ENCODE data around the gene CIZ1. TPM values are rescaled to one million over a fixed set of nuclear protein-coding genes. Genes with fewer than 3 reads are reported as not detected.
"Not testable (repeated sequence)": the region's sequence is repeated elsewhere in the genome, so short reads cannot be mapped to it uniquely, and the experiment has no call there.

CIZ1 gene
- total RNA-seq, 1 donor from 2014 or later: 33.4 TPM

DNA sequence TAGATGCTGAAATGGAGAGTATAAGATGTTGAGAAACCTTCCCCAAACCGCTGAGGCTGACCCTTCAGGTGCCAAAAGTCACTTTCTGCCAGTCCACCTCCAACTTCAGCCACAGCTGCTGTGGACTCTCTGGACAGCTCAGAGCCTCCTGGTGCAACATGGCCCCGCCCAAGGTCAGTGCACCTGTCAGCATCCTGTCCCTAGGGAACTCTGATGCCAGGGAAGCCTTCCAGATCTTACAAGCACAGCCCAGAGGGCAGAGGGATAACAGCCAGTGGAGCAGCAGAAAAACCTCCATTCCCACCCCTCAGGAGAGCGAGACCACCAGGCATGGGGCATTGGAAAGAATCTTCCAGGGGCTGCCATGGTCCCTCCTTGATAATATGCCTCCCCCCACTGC, 53.4 kb downstream of the CIZ1 start:
- H3K4me1 ChIP-seq: peaks cover 3% of the 10 kb centered on the region
- no peak overlapping the region for H3K27ac ChIP-seq
- H3F3A ChIP-seq (ENCODE audit: low read depth): no peaks in the 10 kb centered on the region
- no peak overlapping the region for H3K4me3 ChIP-seq
- no peaks in the 10 kb centered on the region for H3K79me2 ChIP-seq (ENCODE audit: low read depth)
- no peak overlapping the region for H3K9ac ChIP-seq
- H3K4me1 Mint-ChIP-seq: peaks cover 33% of the 10 kb centered on the region
- no peaks in the 10 kb centered on the region for H3K9me3 Mint-ChIP-seq
- peaks cover 20% of the 10 kb centered on the region for H3K27me3 Mint-ChIP-seq (ENCODE audit: insufficient read depth, low read depth)
- H3K36me3 ChIP-seq: no peaks in the 10 kb centered on the region
- no peak for DNase-seq (ENCODE audit: low spot score)
- H3K4me2 ChIP-seq: no peak overlapping the region
- peaks cover 14% of the 10 kb centered on the region for H3K27me3 ChIP-seq
- no peaks in the 10 kb centered on the region for H4K20me1 ChIP-seq (ENCODE audit: low read depth)
- no peak overlapping the region for H3K27ac Mint-ChIP-seq
- H3K4me3 Mint-ChIP-seq: no peak overlapping the region
- no peaks in the 10 kb centered on the region for H3K36me3 Mint-ChIP-seq
- H2AFZ ChIP-seq (replicated peaks): no peak overlapping the region
- no peaks in the 10 kb centered on the region for H3K9me3 ChIP-seq (ENCODE audit: low read depth)
- no peak for TF ChIP-seq EZH2phosphoT487 (IDR thresholded peaks at IDR 0.05)
- TF ChIP-seq, protein P1, sequence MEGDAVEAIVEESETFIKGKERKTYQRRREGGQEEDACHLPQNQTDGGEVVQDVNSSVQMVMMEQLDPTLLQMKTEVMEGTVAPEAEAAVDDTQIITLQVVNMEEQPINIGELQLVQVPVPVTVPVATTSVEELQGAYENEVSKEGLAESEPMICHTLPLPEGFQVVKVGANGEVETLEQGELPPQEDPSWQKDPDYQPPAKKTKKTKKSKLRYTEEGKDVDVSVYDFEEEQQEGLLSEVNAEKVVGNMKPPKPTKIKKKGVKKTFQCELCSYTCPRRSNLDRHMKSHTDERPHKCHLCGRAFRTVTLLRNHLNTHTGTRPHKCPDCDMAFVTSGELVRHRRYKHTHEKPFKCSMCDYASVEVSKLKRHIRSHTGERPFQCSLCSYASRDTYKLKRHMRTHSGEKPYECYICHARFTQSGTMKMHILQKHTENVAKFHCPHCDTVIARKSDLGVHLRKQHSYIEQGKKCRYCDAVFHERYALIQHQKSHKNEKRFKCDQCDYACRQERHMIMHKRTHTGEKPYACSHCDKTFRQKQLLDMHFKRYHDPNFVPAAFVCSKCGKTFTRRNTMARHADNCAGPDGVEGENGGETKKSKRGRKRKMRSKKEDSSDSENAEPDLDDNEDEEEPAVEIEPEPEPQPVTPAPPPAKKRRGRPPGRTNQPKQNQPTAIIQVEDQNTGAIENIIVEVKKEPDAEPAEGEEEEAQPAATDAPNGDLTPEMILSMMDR (IDR thresholded peaks at IDR 0.05): no peak
- TF ChIP-seq EZH2 (IDR thresholded peaks at IDR 0.05): no peak

DNA sequence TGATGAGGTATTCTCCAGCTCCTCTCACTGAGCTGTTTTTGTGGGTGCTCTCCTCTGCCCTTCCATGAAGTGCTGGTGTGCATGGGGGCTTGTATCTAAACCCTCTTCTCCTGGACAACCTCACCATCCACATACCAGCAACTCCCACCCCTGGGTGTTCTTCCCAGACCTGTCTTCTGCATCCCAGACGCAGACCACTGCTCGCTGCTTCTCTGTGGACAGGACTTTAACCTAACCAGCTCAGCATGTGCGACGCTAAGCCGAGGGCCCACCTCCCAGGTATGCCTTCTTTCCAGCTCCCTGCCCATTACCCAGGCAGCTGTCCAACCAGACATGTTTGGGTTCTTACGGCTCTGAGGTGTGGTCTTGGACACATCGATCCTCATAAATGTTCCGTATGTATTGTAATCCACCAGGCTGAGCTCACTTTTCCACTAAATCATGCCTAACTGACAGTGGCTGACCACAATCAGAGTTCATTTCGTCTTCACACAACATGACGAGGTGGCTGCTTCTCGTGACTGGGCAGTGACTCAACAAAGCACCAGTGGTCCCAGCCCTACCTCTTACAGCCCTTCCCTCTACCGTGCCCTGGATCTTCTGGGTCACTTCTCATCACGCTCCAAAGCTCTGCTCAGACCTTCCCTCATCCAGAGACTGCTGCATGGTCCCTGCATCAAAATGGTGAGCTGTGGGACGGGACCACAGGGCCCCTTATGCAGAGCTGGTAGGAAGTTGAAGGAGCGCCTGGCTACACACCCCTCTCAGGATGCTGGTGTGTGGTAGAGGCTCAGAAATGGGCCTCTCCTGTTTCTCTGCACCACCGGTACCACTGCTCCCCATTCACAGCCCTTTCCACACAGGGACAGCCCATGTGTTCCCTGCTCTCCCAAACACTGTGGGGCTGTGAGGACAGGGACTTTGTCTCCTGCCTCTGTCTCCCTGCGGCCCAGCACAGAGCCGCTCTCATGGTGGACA, 54.3 kb downstream of the CIZ1 start:
- Histone ChIP-seq H3K4me2 (no peak overlapping the region), H3K9me3 (ENCODE audit: low read depth) (no peaks in the 10 kb centered on the region), H3F3A (ENCODE audit: low read depth) (no peaks in the 10 kb centered on the region), H3K4me1 (peaks cover 3% of the 10 kb centered on the region), H3K27ac (no peak overlapping the region), H3K9ac (no peak overlapping the region), H3K4me3 (no peak overlapping the region), H3K27me3 (peaks cover 16% of the 10 kb centered on the region), H2AFZ (replicated peaks) (no peak overlapping the region), H3K36me3 (no peaks in the 10 kb centered on the region), H3K79me2 (ENCODE audit: low read depth) (no peaks in the 10 kb centered on the region), H4K20me1 (ENCODE audit: low read depth) (no peaks in the 10 kb centered on the region)
- Mint-ChIP-seq H3K36me3 (no peaks in the 10 kb centered on the region), H3K9me3 (no peaks in the 10 kb centered on the region), H3K27ac (peak overlapping the region; percentile 70), H3K4me1 (peaks cover 41% of the 10 kb centered on the region), H3K4me3 (peak overlapping the region; percentile 13), H3K27me3 (ENCODE audit: insufficient read depth, low read depth) (peaks cover 20% of the 10 kb centered on the region)
- no peak for TF ChIP-seq EZH2 (IDR thresholded peaks at IDR 0.05)
- TF ChIP-seq, protein P1 (IDR thresholded peaks at IDR 0.05): no peak
- TF ChIP-seq EZH2phosphoT487 (IDR thresholded peaks at IDR 0.05): no peak
- DNase-seq (ENCODE audit: low spot score): no peak

DNA sequence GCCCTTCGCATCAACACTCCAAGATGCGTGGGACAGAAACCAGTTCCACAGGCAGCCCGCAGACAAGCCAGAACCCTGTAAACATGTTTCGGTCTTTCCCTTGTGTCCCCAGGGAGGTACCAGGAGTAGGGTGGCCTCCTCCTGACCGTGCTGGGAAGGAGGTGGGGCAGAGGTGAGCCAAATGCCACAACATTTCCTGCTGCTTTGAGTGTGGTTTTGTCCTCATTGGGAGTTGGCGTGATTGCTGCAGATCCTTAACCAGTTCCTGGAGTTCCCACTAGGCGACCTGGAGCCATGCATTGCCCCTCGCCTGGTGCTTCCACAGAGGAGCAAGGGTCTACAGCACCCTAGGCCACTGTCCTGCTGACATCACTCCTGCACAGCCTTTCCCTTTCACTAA, 55.8 kb downstream of the CIZ1 start:
- H3K9ac ChIP-seq; H3K9me3 Mint-ChIP-seq; H3K79me2 ChIP-seq (ENCODE audit: low read depth); H3K4me3 ChIP-seq; H3K27ac Mint-ChIP-seq; H3K36me3 ChIP-seq; H3K9me3 ChIP-seq (ENCODE audit: low read depth); H3K4me2 ChIP-seq; H3K27ac ChIP-seq; H3K4me3 Mint-ChIP-seq; H3K4me1 ChIP-seq; H3K36me3 Mint-ChIP-seq; DNase-seq (ENCODE audit: low spot score); H4K20me1 ChIP-seq (ENCODE audit: low read depth); H3F3A ChIP-seq (ENCODE audit: low read depth); H2AFZ ChIP-seq (replicated peaks): not testable (repeated sequence)
- H3K27me3 ChIP-seq: peaks cover 25% of the 10 kb centered on the region
- H3K4me1 Mint-ChIP-seq: peaks cover 40% of the 10 kb centered on the region
- peaks cover 21% of the 10 kb centered on the region for H3K27me3 Mint-ChIP-seq (ENCODE audit: insufficient read depth, low read depth)

DNA sequence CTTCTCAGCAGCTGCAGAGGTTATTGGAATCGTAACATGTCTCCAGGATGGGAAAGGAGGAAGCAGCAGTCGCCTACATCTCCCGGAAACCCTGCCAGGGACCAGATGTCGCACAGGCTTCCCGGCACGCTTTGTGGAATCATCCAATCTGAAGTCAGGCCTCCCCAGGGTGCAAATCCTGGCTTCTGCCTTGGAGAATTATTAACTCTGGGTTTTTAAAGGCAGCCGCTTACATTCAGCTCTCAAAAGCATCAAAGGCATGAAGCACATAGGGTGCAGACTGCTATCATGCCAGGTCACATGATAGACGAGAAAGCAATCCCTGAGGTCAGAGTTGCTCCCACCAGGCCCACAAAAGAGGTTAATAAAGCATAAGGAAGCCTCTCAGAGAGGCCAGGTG, 59.2 kb downstream of the CIZ1 start:
- not testable (repeated sequence) for H3K9me3 ChIP-seq (ENCODE audit: low read depth); H3K4me3 Mint-ChIP-seq; H3K4me1 ChIP-seq; H3K4me3 ChIP-seq; H3K4me2 ChIP-seq; H2AFZ ChIP-seq (replicated peaks); H3K27ac ChIP-seq; H3K9ac ChIP-seq; H3K36me3 Mint-ChIP-seq; DNase-seq (ENCODE audit: low spot score); H3K79me2 ChIP-seq (ENCODE audit: low read depth); H3F3A ChIP-seq (ENCODE audit: low read depth); H3K36me3 ChIP-seq; H4K20me1 ChIP-seq (ENCODE audit: low read depth)
- Mint-ChIP-seq H3K9me3 (peaks cover 12% of the 10 kb centered on the region), H3K27ac (peak overlapping the region; percentile 69), H3K27me3 (ENCODE audit: insufficient read depth, low read depth) (peaks cover 13% of the 10 kb centered on the region), H3K4me1 (peaks cover 31% of the 10 kb centered on the region)
- H3K27me3 ChIP-seq: peaks cover 37% of the 10 kb centered on the region

DNA sequence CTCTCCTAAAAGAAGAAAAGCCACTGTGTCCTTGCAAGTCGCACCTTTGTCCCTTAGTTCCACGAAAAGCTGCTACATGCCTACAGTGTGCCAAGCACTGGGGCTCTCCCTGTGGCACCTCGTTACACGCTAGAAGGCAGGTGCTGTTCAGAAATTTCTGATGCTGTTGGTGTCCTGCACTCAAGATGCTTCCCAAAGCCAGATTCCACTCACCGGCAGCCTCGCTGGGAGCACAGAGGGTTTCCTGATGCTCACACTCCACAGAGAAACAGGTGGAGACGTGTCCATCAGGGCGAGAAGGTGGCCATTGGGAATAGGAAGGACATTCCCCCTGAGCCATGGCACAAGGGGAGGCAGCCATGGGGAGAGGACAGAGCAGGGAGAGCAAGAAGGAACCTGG, 60.0 kb downstream of the CIZ1 start:
- H4K20me1 ChIP-seq (ENCODE audit: low read depth); H3K9ac ChIP-seq; H3K4me3 ChIP-seq; H2AFZ ChIP-seq (replicated peaks); H3K36me3 Mint-ChIP-seq; H3K27ac ChIP-seq; H3K4me3 Mint-ChIP-seq; H3K36me3 ChIP-seq; H3K4me2 ChIP-seq; H3K4me1 ChIP-seq; DNase-seq (ENCODE audit: low spot score); H3F3A ChIP-seq (ENCODE audit: low read depth); H3K9me3 ChIP-seq (ENCODE audit: low read depth); H3K27me3 Mint-ChIP-seq (ENCODE audit: insufficient read depth, low read depth): not testable (repeated sequence)
- peaks cover 28% of the 10 kb centered on the region for H3K4me1 Mint-ChIP-seq
- peaks cover 37% of the 10 kb centered on the region for H3K27me3 ChIP-seq
- peak overlapping the region; percentile 66 for H3K27ac Mint-ChIP-seq
- peaks cover 12% of the 10 kb centered on the region for H3K9me3 Mint-ChIP-seq
- H3K79me2 ChIP-seq (ENCODE audit: low read depth): peaks cover 10% of the 10 kb centered on the region

DNA sequence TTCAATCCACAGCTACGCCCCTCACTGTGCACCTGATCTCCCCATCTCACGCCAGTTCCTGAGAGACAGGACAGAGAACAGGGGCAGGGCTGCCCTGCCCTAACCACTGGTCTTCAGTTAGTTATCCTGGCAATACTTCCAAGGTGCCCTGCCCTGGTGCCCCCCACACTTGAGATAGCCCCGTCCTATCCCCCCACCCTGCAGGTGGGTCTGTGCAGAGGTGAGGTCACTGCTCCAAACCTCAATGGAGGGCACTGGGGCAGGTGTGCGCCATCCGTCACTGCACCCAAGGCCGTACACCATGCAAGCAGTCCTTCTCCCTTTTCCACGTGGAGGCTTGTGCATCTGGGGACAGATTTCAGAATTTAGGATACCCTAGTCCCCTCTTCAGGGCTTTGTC, 60.7 kb downstream of the CIZ1 start:
- H3K4me3 Mint-ChIP-seq: not testable (repeated sequence)

More for the DNA sequence above, 60.7 kb downstream of the CIZ1 start:
- Histone ChIP-seq H4K20me1 (ENCODE audit: low read depth) (peaks cover 13% of the 10 kb centered on the region), H3K27me3 (peaks cover 37% of the 10 kb centered on the region), H3K79me2 (ENCODE audit: low read depth) (peaks cover 17% of the 10 kb centered on the region)
- not testable (repeated sequence) for H3K36me3 ChIP-seq; H3K4me3 ChIP-seq; H3K27ac Mint-ChIP-seq; H2AFZ ChIP-seq (replicated peaks); H3K4me2 ChIP-seq; H3K4me1 ChIP-seq; H3K9ac ChIP-seq; H3F3A ChIP-seq (ENCODE audit: low read depth); H3K36me3 Mint-ChIP-seq; DNase-seq (ENCODE audit: low spot score); H3K27me3 Mint-ChIP-seq (ENCODE audit: insufficient read depth, low read depth); H3K9me3 ChIP-seq (ENCODE audit: low read depth); H3K27ac ChIP-seq
- peaks cover 34% of the 10 kb centered on the region for H3K4me1 Mint-ChIP-seq
- peaks cover 12% of the 10 kb centered on the region for H3K9me3 Mint-ChIP-seq

Measured in neural progenitor cell (in vitro differentiated cells).